SK-N-MC (cell line): ENCODE results near the gene CAB39L.

Experiments used
- DNase-seq: peaks from one replicate; pipeline ENCODE4 v3.0.0-alpha.2; 2011; ENCODE audit warnings: low read depth, low spot score
- H3K27ac ChIP-seq: fragments of 200-600 bp; sonication (generic); 2 replicates; pipeline ENCODE4 v1.5.1; 2016; ENCODE audit warnings: mixed run types
- H3K36me3 ChIP-seq: fragments of 200-600 bp; sonication (generic); 2 replicates; pipeline ENCODE4 v1.6.1; 2017; ENCODE audit warnings: antibody characterized with exemption, low read length, mixed read lengths; ENCODE audit not compliant: insufficient read depth
- H3K4me3 ChIP-seq: fragments of 200-600 bp; sonication (generic); 2 replicates; pipeline ENCODE4 v1.5.1; 2016
- H3K9ac ChIP-seq: fragments of 200-600 bp; sonication (generic); 2 replicates; pipeline ENCODE4 v1.8.0; 2017; ENCODE audit warnings: mixed run types, mixed read lengths; ENCODE audit not compliant: insufficient read length
- H3K9me3 ChIP-seq: fragments of 200-600 bp; sonication (generic); 2 replicates; pipeline ENCODE4 v1.6.1; 2017; ENCODE audit warnings: low read depth, mild to moderate bottlenecking, antibody characterized with exemption, low read length, moderate library complexity, mixed read lengths
- EZH2 ChIP-seq: fragments of 200-600 bp; sonication (generic); IDR thresholded peaks from one replicate; pipeline ENCODE4 v1.6.1; 2017; ENCODE audit warnings: antibody characterized with exemption
- FOXP2 ChIP-seq: optimal IDR thresholded peaks from 2 replicates; pipeline ENCODE3; 2011; ENCODE audit warnings: mild to moderate bottlenecking, moderate library complexity; ENCODE audit not compliant: insufficient read depth; ENCODE audit errors: extremely low read length, control extremely low read depth
- POLR2AphosphoS5 ChIP-seq: IDR thresholded peaks from 2 replicates; pipeline ENCODE4 v1.6.1; 2012; ENCODE audit warnings: mild to moderate bottlenecking, low read depth, low read length, borderline replicate concordance

CAB39L gene

DNA sequence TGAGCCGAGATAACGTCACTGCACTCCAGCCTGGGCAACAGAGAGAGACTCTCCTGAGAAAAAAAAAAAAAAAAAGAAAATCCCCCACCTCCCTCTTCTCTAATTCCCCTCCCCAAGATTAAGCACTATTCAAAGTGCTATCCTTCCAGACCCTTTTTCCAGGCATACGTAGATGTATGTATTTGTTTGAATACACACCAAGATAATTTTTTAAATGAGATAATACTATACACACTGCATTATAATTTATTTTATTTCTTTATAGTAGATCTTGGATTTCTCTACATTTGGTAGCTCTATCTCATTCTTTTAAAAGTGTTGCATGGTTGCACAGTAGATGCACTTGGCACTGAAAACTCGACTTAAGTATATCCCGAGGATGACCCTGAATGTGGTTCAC lies 32.5 kb downstream of the CAB39L start:
- TF ChIP-seq EZH2 (no peak), FOXP2 (no peak), POLR2AphosphoS5 (no peak)
- H3K36me3 ChIP-seq: no peaks in the 10 kb centered on the region
- H3K27ac ChIP-seq: no peak overlapping the region
- no peak overlapping the region for H3K4me3 ChIP-seq
- H3K9ac ChIP-seq: no peak overlapping the region
- no peaks in the 10 kb centered on the region for H3K9me3 ChIP-seq
- no peak for DNase-seq

DNA sequence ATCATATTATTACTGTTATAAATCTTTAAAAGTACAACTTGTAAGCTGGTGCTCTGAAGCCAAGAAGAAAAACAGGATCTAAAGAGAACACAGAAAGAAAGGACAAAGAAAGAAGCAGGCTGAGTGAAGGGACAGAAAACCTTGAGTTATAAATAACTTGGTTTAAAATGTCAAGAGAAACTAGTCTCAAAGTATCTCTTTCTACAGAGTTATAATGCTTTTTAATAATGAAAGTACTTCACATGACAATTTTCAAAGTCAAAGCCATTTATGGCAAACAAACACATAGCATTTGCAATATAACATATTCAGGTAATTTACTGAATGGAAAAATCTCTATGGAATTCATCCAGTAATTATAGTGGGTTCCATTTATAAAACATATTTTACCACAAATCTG lies 33.4 kb downstream of the CAB39L start:
- Histone ChIP-seq H3K9me3 (no peaks in the 10 kb centered on the region), H3K9ac (no peak overlapping the region), H3K27ac (no peak overlapping the region), H3K4me3 (no peak overlapping the region), H3K36me3 (no peaks in the 10 kb centered on the region)
- no peak for DNase-seq
- TF ChIP-seq FOXP2 (no peak), POLR2AphosphoS5 (no peak), EZH2 (no peak)

DNA sequence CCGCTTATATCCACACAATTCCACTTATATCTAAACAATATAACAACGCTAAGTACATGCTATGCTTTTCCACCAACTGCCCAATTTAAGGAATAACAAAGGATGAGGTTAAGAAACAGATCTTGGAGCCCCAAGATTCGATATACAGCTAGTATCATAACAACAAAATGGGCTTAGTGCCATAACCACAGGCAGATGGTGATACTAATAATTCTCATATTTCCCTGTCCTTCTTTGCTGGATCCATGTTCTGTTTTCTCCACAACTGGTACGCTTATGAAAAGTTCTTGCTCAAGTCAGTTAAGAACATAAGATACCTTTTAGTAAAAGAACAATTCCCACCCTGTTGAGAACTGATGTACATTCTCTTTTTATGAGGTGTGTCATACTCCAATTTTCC lies 33.9 kb downstream of the CAB39L start:
- Histone ChIP-seq H3K9me3 (no peaks in the 10 kb centered on the region), H3K9ac (no peak overlapping the region), H3K4me3 (no peak overlapping the region), H3K36me3 (no peaks in the 10 kb centered on the region), H3K27ac (no peak overlapping the region)
- TF ChIP-seq POLR2AphosphoS5 (no peak), FOXP2 (no peak), EZH2 (no peak)
- no peak for DNase-seq

DNA sequence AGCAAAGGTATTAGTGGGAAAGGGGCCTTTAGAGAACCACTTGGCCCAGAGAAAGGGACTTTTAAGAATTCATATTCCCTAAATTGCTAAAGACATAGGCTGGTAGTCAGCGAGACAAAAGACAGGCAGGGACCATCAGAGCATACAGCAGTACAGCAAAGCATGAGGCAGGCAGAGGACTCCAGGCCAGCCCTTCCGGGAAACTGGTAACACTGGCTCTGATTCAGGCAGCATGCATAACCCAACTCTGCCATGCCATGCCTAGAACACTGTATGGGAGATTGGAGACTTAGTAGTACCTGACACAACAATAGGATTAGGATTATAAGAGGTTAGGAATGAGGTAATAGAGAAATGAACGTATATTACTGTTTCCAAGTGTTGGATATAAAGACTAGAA lies 34.9 kb downstream of the CAB39L start:
- DNase-seq: no peak
- TF ChIP-seq EZH2: no peak
- TF ChIP-seq POLR2AphosphoS5: no peak
- TF ChIP-seq FOXP2: no peak
- Histone ChIP-seq H3K9me3 (no peaks in the 10 kb centered on the region), H3K36me3 (no peaks in the 10 kb centered on the region), H3K27ac (no peak overlapping the region), H3K9ac (no peak overlapping the region), H3K4me3 (no peak overlapping the region)

DNA sequence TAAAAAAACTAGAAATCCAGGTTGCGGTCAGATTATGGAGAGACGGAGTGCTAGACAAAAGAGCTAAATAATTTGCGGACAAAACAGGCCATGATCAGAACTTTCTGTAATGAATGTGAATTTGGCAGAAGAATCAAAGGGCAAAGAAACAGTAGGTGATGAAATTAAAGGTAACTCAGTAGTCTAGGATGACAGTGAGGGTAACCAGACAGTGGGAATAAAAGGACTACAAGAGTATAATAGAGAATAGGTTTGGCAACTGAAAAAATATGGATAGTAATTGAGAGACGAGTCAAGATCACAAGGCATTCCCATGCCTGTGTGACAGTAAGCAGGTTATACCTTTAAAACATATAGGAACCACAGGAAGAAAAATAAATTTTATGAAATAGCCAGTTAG lies 35.9 kb downstream of the CAB39L start:
- TF ChIP-seq EZH2 (no peak), FOXP2 (no peak), POLR2AphosphoS5 (no peak)
- Histone ChIP-seq H3K9ac (no peak overlapping the region), H3K4me3 (no peak overlapping the region), H3K9me3 (no peaks in the 10 kb centered on the region), H3K27ac (no peak overlapping the region), H3K36me3 (no peaks in the 10 kb centered on the region)
- no peak for DNase-seq

DNA sequence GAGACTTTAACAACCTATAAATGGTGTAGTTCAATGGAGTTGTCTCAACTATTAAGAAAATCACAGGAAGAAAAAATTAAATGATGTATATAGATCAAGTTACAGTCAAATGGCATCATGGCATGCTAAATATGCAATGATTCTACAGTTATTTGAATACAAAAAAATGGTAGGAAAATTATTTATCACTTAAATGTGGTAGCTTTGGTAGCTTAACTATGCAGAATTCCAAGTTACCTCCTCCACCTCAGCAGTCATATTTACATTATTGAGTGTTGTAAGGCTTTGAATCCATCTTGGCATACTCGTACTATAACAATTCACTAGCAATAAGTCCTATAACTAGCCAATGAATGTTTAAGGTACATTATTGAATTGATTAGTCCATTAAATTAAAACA lies 36.8 kb downstream of the CAB39L start:
- Histone ChIP-seq H3K36me3 (no peaks in the 10 kb centered on the region), H3K27ac (no peak overlapping the region), H3K9ac (no peak overlapping the region), H3K4me3 (no peak overlapping the region), H3K9me3 (no peaks in the 10 kb centered on the region)
- no peak for DNase-seq
- TF ChIP-seq FOXP2 (no peak), POLR2AphosphoS5 (no peak), EZH2 (no peak)

DNA sequence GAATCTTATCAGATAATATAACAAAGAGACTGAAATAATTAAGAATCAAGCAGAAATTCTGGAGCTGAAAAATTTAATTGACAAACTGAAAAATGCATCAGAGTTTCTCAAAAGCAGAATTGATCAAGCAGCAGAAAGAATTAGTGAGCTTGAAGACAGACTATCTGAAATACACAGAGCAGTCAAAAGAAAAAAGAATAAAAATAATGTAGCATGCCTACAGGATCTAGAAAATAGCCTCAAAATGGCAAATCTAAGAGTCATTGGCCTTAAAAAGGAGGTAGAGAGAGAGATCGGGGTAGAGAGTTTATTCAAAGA lies 39.2 kb downstream of the CAB39L start:
- Histone ChIP-seq H3K27ac (no peak overlapping the region), H3K9me3 (no peaks in the 10 kb centered on the region), H3K4me3 (no peak overlapping the region), H3K9ac (no peak overlapping the region), H3K36me3 (no peaks in the 10 kb centered on the region)
- no peak for DNase-seq
- TF ChIP-seq FOXP2 (no peak), POLR2AphosphoS5 (no peak), EZH2 (no peak)

DNA sequence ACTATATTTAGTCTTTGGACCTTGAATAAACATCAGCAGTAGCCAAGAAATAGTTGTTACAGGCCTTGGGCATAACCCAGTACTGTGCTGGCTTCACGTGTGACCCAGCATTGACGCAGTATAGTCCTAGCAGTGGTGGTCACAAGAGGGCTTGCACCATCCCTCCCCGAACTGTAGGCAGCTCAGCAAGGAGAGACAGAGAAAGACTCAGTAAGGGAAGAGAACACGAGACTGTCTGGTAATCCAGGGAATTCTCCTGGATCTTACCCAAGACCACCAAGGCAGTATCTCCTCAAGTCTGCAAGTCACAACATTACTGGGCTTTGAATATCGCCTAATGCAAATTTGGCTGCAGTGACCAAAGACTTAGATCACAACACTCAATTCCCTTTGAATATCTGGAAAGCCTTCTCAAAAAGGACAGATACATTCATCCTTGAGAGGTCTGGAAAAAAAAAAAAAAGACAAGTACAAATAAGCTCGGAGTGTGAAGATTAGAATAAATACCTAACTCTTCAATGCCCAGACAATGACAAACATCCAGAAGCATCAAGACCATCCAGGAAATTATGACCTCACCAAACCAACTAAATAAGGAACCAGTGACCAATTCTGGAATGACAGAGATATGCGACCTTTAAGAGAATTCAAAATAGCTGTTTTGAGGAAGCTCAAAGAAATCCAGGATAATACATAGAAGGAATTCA lies 39.7 kb downstream of the CAB39L start:
- TF ChIP-seq FOXP2 (no peak), POLR2AphosphoS5 (no peak), EZH2 (no peak)

DNA sequence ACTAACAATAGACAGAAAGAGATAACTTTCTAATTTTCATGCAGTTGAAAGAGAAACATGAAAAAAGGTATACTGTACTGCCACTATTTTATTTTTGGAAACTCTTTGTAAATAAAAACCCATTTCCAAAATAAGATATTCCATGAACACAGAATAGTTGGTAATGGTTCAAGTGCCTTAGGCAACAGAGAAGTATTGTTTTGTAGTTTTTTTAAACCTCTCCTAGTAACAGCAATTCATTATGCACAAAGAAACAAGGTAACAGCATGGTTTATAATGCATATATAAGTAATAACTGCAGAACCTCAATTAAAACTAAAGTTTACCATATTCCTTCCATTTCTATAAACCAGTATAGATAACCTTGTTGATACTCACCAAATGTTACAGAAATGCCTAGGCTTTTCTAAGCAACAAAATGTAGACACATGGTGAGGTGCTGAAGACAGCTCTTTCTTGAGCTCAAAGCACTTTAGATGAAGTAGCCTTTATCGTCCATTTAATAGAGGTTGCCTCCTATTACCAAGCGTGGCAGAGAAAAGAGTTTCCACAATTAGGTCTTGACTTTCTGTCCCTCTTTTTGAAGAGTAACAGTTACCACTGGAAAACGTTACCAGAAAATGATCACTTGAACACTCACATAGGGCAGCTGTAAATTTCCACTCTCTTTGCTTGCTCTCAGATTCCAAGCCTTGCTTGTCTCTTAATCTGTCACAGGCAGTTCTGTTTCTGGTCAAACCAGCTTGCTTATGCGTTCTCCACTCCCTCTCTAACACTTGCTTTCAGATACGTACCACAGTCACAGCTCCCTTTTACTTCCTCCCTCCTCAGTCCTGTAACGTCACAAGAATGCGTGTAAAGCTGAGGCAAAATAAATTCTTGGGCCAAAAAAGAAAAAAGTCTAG lies 42.9 kb downstream of the CAB39L start:
- TF ChIP-seq POLR2AphosphoS5 (no peak), EZH2 (no peak), FOXP2 (no peak)

More for the DNA sequence above, 39.7 kb downstream of the CAB39L start:
- no peak for DNase-seq
- Histone ChIP-seq H3K9me3 (no peaks in the 10 kb centered on the region), H3K4me3 (no peak overlapping the region), H3K9ac (no peak overlapping the region), H3K27ac (no peak overlapping the region), H3K36me3 (no peaks in the 10 kb centered on the region)

More for the DNA sequence above, 42.9 kb downstream of the CAB39L start:
- H3K4me3 ChIP-seq: no peak overlapping the region
- no peaks in the 10 kb centered on the region for H3K9me3 ChIP-seq
- no peaks in the 10 kb centered on the region for H3K36me3 ChIP-seq
- no peak overlapping the region for H3K27ac ChIP-seq
- DNase-seq: no peak
- no peak overlapping the region for H3K9ac ChIP-seq
